Mesothelial cell of epicardium (in vitro differentiated cells): ENCODE results near the gene INPP1. TPM values are rescaled to one million over a fixed set of nuclear protein-coding genes. Genes with fewer than 3 reads are reported as not detected.
"Not testable (repeated sequence)": the region's sequence is repeated elsewhere in the genome, so short reads cannot be mapped to it uniquely, and the experiment has no call there.

Experiments
- DNase-seq, 2 experiments: peaks; one replicate each; pipeline ENCODE4 v3.0.0; 2021; ENCODE audit warnings: low spot score in 2 of 2; ENCODE audit not compliant: unreplicated experiment in 2 of 2
- H3K27ac Mint-ChIP-seq: 2 replicates; pipeline ENCODE4 v1.8.0; 2021; ENCODE audit warnings: mixed read lengths
- H3K27me3 Mint-ChIP-seq: 2 replicates; pipeline ENCODE4 v1.8.0; 2021; ENCODE audit warnings: low read depth, mixed read lengths
- H3K36me3 Mint-ChIP-seq: 2 replicates; pipeline ENCODE4 v1.8.0; 2021; ENCODE audit warnings: mixed read lengths
- H3K4me1 Mint-ChIP-seq: 2 replicates; pipeline ENCODE4 v1.8.0; 2021; ENCODE audit warnings: mixed read lengths
- H3K4me3 Mint-ChIP-seq: 2 replicates; pipeline ENCODE4 v1.8.0; 2021; ENCODE audit warnings: mild to moderate bottlenecking, moderate library complexity, mixed read lengths
- H3K9me3 Mint-ChIP-seq: 2 replicates; pipeline ENCODE4 v1.8.0; 2021; ENCODE audit warnings: mixed read lengths
- CTCF ChIP-seq: fragments of 200-600 bp; sonication (generic); IDR thresholded peaks from one replicate; pipeline ENCODE4 v1.5.0; 2021; ENCODE audit warnings: antibody characterized with exemption; ENCODE audit not compliant: unreplicated experiment
- total RNA-seq: library from RNA; stranded (reverse); gene quantifications from 3 replicates; pipeline ENCODE4 v1.2.1, GENCODE V29; 2021

INPP1 gene
- 18.4 to 20.6 TPM (median 20.3 TPM) in 3 replicates for total RNA-seq

GRCh38 chr2:190343536-190344275, at the start of gene INPP1:
INPP1 (plus strand) TSS chr2:190343589; CDS start chr2:190360103, 16,514 bp downstream.
- Mint-ChIP-seq H3K4me1 (peaks cover 18% of the 10 kb centered on the region), H3K27ac (peak within 1 kb of the TSS; percentile 91), H3K27me3 (no peaks in the 10 kb centered on the region), H3K4me3 (peak within 1 kb of the TSS; percentile 78), H3K36me3 (no peaks in the 10 kb centered on the region), H3K9me3 (no peaks in the 10 kb centered on the region)
- no peak for TF ChIP-seq CTCF
- DNase-seq, result peak; percentile 42 to 66

GRCh38 chr2:190297880-190298279, 45.5 kb upstream of the INPP1 start:
- DNase-seq, H3K4me3 Mint-ChIP-seq, H3K4me1 Mint-ChIP-seq, H3K27me3 Mint-ChIP-seq, H3K27ac Mint-ChIP-seq: not testable (repeated sequence)
- peaks cover 22% of the 10 kb centered on the region for H3K9me3 Mint-ChIP-seq
- H3K36me3 Mint-ChIP-seq, result peaks cover 59% of the 10 kb centered on the region

- no peak for DNase-seq
- Mint-ChIP-seq H3K27ac (no peak overlapping the region), H3K27me3 (no peaks in the 10 kb centered on the region), H3K36me3 (peaks cover 60% of the 10 kb centered on the region), H3K4me3 (no peak overlapping the region), H3K9me3 (peaks cover 22% of the 10 kb centered on the region), H3K4me1 (peaks cover 8% of the 10 kb centered on the region)
- TF ChIP-seq CTCF, result no peak
Measured at GRCh38 chr2:190301032-190301431, 42.4 kb upstream of the INPP1 start.

- peaks cover 22% of the 10 kb centered on the region for H3K9me3 Mint-ChIP-seq
- no peak overlapping the region for H3K27ac Mint-ChIP-seq
- H3K4me1 Mint-ChIP-seq, result peaks cover 8% of the 10 kb centered on the region
- DNase-seq, result no peak
- peaks cover 62% of the 10 kb centered on the region for H3K36me3 Mint-ChIP-seq
- no peaks in the 10 kb centered on the region for H3K27me3 Mint-ChIP-seq
- no peak for TF ChIP-seq CTCF
- no peak overlapping the region for H3K4me3 Mint-ChIP-seq
Measured at GRCh38 chr2:190302052-190302451, 41.3 kb upstream of the INPP1 start.

- Mint-ChIP-seq H3K9me3 (peaks cover 16% of the 10 kb centered on the region), H3K27me3 (no peaks in the 10 kb centered on the region), H3K36me3 (peaks cover 59% of the 10 kb centered on the region)
Measured at GRCh38 chr2:190303647-190304046, 39.7 kb upstream of the INPP1 start.

More at GRCh38 chr2:190303647-190304046, 39.7 kb upstream of the INPP1 start:
- Mint-ChIP-seq H3K4me1 (peaks cover 8% of the 10 kb centered on the region), H3K4me3 (no peak overlapping the region), H3K27ac (peak overlapping the region; percentile 17)
- no peak for DNase-seq
- no peak for TF ChIP-seq CTCF
